Kidney (tissue), 14 donors: Measurements from ENCODE around the gene SHLD1. TPM values are rescaled to one million over a fixed set of nuclear protein-coding genes. Genes with fewer than 3 reads are reported as not detected.

ENCODE experiments used
- DNase-seq, 5 donors: peaks; one replicate each; pipeline ENCODE4 v3.0.0-alpha.2; 2013 to 2020
- FAIRE-seq: peaks from 2 replicates; lab custom pipeline; 2012; peaks lifted over from hg19 to GRCh38; lab: Jason Lieb, UNC
- H3K27ac ChIP-seq, 2 donors: one replicate each; pipeline ENCODE4 v1.7.0; 2013; ENCODE audit warnings: low read depth in 2 of 2, low read length in 2 of 2, inconsistent platforms in 1 of 2
- H3K27me3 ChIP-seq: one replicate; pipeline ENCODE4 v1.7.1; 2013; ENCODE audit warnings: low read length, inconsistent platforms; ENCODE audit not compliant: control insufficient read depth, insufficient read depth
- H3K36me3 ChIP-seq, 3 donors: one replicate each; pipeline versions ENCODE4 v1.7.0 to v1.7.1; 2013; ENCODE audit warnings: low read length in 3 of 3, control low read depth in 1 of 3, inconsistent platforms in 1 of 3; ENCODE audit not compliant: insufficient read depth in 3 of 3, control insufficient read depth in 2 of 3
- H3K4me1 ChIP-seq, 3 donors: one replicate each; pipeline versions ENCODE4 v1.7.0 to v1.7.1; 2013; ENCODE audit warnings: low read length in 3 of 3, inconsistent platforms in 1 of 3, low read depth in 1 of 3; ENCODE audit not compliant: control insufficient read depth in 2 of 3, insufficient read depth in 2 of 3
- H3K4me3 ChIP-seq, 3 donors: one replicate each; pipeline versions ENCODE4 v1.7.0 to v1.8.1; 2013; ENCODE audit warnings: low read length in 3 of 3, control low read depth in 1 of 3, inconsistent platforms in 1 of 3
- H3K9ac ChIP-seq, 3 donors: one replicate each; pipeline versions ENCODE4 v1.7.0 to v1.7.1; 2013; ENCODE audit warnings: low read length in 3 of 3, control low read depth in 1 of 3, inconsistent platforms in 1 of 3
- H3K9me3 ChIP-seq, 3 donors: one replicate each; pipeline versions ENCODE4 v1.7.0 to v1.7.1; 2013; ENCODE audit warnings: low read length in 3 of 3, control low read depth in 1 of 3, inconsistent platforms in 1 of 3; ENCODE audit not compliant: control insufficient read depth in 2 of 3, insufficient read depth in 1 of 3
- CTCF ChIP-seq: IDR thresholded peaks from 3 replicates; pipeline ENCODE4 v1.5.1; 2012; ENCODE audit warnings: mild to moderate bottlenecking, moderate library complexity, borderline replicate concordance; ENCODE audit not compliant: insufficient read depth; ENCODE audit errors: extremely low read depth
- intact Hi-C: fragments of 100-400 bp; cut with DNase I; formaldehyde crosslinking; loops from one replicate; pipeline ENCODE4 v1.11.1; 2022
- polyA plus RNA-seq: library from polyadenylated mRNA; stranded (reverse); fragments of 350-450 nt; fragmentation: Illumina TruSeq; extraction: RNeasy Lipid Tissue Mini Kit (QIAGEN cat#74804); gene quantifications from one replicate; pipeline ENCODE4 v1.2.3, GENCODE V29; 2014; ENCODE audit warnings: low read depth, low replicate concordance; ENCODE audit not compliant: insufficient read depth
- total RNA-seq: library from RNA; stranded (reverse); fragmentation: NEBNext Ultra II Directional; extraction: Animal tissue kit (Norgen Biotek cat#: 25700); gene quantifications from one replicate; pipeline ENCODE4 v1.2.1, GENCODE V29; 2021
- donor health status: control.
- donor health status: control.
- donor health status: control.
- donor health status: control.
- donor health status: control.
- donor health status: DM: yes; HTN: yes; CAD: no.
- donor health status: Normal renal cell carcinoma (clear cell type).

SHLD1 gene
- total and polyA plus RNA-seq, 2 donors from 2014 or later, result 6.1 to 7.2 TPM

GRCh38 chr20:5751856-5752255, 1.7 kb downstream of the SHLD1 start:
- intact Hi-C loops, result no loop called here
- no peak for TF ChIP-seq CTCF
- DNase-seq (no peak), FAIRE-seq (no peak)
- Histone ChIP-seq H3K9me3 (no peaks in the 10 kb centered on the region), H3K9ac (no peak overlapping the region), H3K36me3 (no peaks in the 10 kb centered on the region), H3K27me3 (no peaks in the 10 kb centered on the region), H3K27ac (no peak overlapping the region), H3K4me1 (no peaks in the 10 kb centered on the region), H3K4me3 (no peak overlapping the region)

DNA sequence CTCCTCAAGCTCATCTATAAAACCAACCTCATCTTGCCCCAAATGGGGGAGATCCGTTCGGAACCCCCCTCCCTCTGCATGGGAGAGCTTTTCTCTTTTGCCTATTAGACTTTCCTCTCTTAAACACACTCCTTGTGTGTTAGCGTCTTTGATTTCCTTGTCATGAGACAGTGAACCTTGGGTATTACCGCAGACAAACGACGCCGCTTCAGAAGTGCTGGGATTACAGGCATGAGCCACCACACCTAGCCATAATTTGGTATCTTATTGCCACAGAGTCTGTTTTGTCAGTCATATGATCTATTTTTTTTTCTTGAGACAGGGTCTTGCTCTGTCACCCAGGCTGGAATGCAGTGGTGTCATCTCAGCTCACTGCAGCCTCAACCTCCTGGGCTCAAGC, 3.6 kb downstream of the SHLD1 start:
- TF ChIP-seq CTCF, result no peak
- FAIRE-seq (no peak), DNase-seq (no peak)
- intact Hi-C loops, result no loop called here
- H3K4me1 ChIP-seq, result no peaks in the 10 kb centered on the region
- no peak overlapping the region for H3K4me3 ChIP-seq
- H3K9me3 ChIP-seq, result no peaks in the 10 kb centered on the region
- no peaks in the 10 kb centered on the region for H3K27me3 ChIP-seq
- H3K9ac ChIP-seq, result no peak overlapping the region
- no peaks in the 10 kb centered on the region for H3K36me3 ChIP-seq
- H3K27ac ChIP-seq, result no peak overlapping the region

GRCh38 chr20:5757949-5758348, 7.7 kb downstream of the SHLD1 start:
- H3K36me3 ChIP-seq, result peaks cover 0 to 6% (median 0%) of the 10 kb centered on the region in 3 donors
- DNase-seq, result no peak
- no peak overlapping the region for H3K27ac ChIP-seq
- no peaks in the 10 kb centered on the region for H3K9me3 ChIP-seq
- H3K27me3 ChIP-seq, result no peaks in the 10 kb centered on the region
- FAIRE-seq, result no peak
- H3K4me3 ChIP-seq, result no peak overlapping the region
- intact Hi-C loops, result no loop called here
- no peak overlapping the region for H3K9ac ChIP-seq
- no peak for TF ChIP-seq CTCF
- no peaks in the 10 kb centered on the region for H3K4me1 ChIP-seq
